CD4-positive, alpha-beta T cell treated with Interleukin-1 beta for 1 hour (primary cell): ENCODE measurements around the gene IBTK.
"Not testable (repeated sequence)": the region's sequence is repeated elsewhere in the genome, so short reads cannot be mapped to it uniquely, and the experiment has no call there.

ENCODE experiments used
- DNase-seq, 2 donors: peaks; one replicate each; pipeline ENCODE4 v3.0.0-alpha.2; 2020 to 2022

Gene IBTK

GRCh38 chr6:82245376-82245775 is 2.2 kb downstream of the IBTK start:
- no peak for DNase-seq

GRCh38 chr6:82243884-82244283 is 3.7 kb downstream of the IBTK start:
- DNase-seq, result no peak

DNA sequence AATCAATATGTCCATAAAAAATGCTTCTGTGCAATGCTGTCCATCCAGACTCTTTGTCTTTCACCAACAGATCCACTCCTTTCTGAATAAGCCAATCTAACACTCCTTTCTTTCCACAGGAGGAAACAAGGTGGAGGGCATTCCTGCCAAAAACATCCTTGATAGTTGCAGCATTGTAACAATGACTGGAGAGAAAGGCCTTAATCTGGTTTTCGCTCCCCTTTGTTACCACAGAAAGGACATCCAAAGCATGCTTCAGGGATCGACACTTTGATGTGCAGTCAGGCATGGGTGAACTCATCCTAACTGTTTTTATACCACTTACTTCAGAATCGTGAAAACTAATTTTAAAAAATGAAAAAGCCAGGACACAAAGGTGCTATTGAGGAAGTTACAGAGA is 7.4 kb downstream of the IBTK start:
- no peak for DNase-seq

- no peak for DNase-seq
Measured at GRCh38 chr6:82239597-82239996, 7.9 kb downstream of the IBTK start.

DNA sequence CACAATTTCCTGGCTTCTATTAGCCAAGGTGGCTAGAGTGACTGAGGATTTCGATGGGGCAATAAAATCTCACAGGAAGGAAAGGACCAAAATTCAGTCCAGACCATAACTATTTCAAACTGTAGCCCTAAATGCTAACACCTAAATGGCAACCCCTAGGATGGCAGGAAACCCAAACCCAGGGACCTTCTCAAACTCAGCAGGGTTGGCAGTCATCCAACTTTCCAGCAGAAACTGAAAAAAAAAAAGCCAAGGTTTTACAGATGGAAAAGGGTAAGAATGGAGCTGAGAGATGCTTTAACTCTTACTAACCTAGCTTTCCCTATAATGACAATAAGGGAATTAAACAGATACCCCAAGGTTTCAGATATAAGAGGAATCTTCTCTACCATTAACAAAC is 10.5 kb downstream of the IBTK start:
- no peak for DNase-seq

DNA sequence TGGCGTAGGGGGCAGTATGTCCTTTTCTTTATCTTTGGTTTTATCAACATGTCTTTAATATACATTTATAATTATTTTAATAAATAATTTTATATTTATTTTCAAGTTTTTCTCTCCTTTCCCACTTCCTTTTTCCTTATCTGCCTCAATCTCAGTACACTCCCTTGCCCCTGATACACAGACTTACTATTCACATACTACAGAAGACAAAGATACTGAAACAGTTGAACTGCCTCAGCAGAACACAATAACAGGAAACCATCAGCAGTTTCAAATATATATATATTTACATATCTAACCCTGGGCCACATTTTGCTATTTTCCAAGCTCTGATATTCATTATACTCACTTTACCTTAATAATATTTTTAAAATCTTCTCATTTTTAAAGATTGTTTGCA is 19.8 kb downstream of the IBTK start:
- no peak for DNase-seq

DNA sequence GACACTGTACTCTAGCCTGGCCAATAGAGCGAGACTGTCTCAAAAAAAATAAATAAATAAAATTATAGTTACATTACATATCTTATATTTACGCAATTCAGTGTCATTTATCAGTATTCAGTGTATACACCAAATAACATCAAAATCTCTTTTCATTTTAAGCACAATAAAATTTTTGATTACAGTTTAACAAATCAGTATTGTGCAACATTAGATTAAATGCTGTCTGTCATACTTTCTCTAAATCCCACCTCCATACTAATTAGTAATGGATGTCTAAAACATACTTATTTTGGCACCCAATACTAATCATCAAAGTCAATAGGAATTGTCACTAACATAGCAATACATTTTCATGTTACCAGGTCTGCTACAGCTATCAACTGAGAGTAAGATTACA is 27.4 kb downstream of the IBTK start:
- DNase-seq, result no peak

- DNase-seq, result no peak
Measured at GRCh38 chr6:82217018-82217586, 30.4 kb downstream of the IBTK start.

DNA sequence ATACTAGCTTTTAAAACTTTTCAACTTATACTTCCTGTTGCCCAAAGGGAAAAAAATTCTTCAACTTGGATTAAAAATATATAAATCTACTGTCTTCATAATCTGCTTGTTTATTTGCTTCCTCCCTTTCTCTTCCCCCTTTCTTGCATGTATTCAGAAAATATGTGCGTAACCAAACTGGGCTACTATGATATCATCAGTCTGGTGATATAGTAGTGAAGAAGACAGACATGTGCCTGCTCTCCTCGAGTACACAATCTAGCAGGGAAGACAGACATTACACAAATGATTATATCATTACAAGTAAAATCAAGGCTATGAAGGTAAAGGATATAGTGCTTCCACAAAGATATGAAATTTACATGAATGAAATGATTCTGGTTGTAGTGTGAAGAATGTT is 31.0 kb downstream of the IBTK start:
- DNase-seq, result no peak

- DNase-seq, result no peak
Measured at GRCh38 chr6:82211326-82211725, 36.2 kb downstream of the IBTK start.

DNA sequence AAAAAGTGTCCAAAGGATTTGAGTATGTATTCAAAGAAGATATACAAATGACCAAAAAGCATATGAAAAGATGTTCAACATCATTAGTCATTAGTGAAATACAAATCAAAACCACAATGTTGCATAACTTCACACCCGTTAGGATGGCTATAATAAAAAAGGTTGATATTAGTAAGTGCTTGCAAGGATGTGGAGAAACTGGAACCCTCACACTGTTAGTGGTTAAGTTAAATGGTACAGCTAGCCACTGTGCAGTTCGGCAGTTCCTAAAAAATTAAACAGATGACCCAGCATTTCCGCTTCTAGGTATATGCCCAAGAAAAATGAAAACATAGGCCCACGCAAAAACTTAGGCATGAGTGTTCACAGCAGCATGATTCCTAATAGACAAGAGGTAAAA is 38.6 kb downstream of the IBTK start:
- no peak for DNase-seq

DNA sequence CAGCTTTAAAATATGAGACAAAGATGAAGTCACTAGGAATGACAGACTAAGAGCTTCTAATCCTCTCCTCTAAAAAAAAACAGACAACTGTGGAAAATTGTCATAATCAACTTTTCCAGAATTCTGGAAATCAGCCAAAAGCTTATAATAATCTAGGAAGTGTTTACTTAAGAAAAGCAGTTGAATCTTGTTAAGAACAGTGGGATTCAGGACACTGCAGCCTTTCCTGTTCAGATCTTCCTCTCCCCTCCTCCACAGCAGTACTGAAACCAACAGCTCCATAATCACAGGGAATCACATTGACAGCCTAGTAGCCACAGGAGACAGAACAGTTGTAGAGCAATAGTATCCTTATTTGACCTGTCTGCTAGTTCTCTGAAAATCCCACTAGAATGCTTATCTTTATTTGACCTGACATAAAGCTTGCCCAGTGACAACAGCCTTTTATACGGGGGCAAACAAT is 41.6 kb downstream of the IBTK start:
- DNase-seq, result no peak

DNA sequence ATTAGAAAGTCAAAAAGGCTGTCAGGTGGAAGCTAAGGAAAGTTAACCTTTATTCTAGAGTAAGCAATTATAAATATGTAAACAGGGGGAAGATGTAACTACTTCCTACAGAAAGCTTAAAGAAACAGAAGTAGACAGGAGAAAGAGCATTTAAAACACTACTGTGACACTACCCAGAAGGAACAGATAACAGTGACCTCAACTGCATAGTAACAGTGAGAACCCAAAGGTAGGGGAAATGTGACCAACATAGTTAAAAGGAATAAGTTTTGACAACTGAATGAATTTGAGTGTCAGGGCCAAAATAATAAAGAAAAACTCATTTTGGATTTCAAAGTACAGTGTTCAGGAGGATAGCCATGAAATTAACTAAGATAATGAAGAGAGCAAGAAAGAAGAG is 43.5 kb downstream of the IBTK start:
- DNase-seq, result no peak

DNA sequence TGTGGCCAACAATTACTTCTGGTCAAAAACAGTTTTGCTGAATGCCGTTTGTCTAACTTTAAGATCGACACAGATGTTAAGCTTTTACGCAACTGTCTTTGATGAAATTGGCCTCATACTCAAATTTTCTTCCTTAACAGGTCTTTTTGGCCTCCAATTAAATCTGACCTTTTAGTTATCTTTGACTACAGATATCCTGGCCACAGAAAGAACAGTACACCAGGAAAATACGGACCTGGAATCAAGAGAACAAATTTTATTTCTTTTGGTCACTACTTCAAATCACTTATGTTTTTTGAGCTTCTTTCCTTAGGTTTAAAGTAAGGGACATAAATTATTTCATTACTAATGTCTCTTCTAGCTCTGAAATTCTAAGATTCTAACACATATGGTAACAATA is 49.8 kb downstream of the IBTK start:
- no peak for DNase-seq

- not testable (repeated sequence) for DNase-seq
Measured at GRCh38 chr6:82197245-82197644, 50.3 kb downstream of the IBTK start.

GRCh38 chr6:82196161-82196560 is 51.4 kb downstream of the IBTK start:
- DNase-seq, result no peak

GRCh38 chr6:82195619-82196018 is 51.9 kb downstream of the IBTK start:
- no peak for DNase-seq

DNA sequence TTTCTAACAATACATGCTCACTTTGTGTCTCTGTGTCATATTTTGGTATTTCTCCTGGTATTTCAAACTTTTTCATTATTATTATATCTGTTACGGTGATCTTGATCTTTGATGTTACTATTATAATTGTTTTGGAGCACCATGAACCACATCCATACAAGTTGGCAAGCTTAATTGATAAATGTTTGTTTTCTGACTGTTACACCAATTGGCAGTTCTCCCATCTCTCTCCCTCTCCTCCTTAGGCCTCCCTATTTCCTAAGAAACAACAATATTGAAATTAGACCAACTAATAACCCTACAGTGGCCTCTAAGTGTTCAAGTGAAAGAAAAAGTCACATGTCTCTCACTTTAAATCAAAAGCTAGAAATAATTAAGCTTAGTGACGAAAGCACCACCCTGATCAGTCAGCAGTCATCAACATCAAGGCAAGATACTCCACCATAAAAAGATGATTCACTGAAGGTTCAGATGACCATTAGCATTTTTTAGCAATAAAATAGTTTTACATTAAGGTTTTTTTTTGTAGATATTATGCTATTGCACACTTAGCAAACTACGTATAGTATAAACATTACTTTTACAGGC is 61.5 kb downstream of the IBTK start:
- DNase-seq, result no peak

- DNase-seq, result no peak
Measured at GRCh38 chr6:82183642-82184282, 63.8 kb downstream of the IBTK start.

DNA sequence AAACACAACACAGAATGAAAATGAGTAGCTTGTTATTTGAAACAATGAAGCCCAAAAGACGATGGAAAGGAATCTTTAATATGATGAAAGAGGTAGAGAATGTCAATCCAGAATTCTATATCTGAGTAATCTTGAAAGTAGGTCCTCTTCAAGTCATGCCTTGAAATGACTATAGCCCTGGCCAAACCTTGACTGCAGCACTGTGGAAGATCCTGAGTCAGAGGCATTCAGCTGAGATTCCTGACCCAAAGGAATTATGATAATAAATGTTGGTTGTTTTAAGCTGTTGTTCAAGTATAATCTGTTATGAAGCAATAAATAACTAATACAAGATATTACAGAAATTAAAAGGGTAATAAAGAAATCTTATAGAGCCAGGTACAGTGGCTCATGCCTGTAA is 64.8 kb downstream of the IBTK start:
- DNase-seq, result no peak

GRCh38 chr6:82179415-82179814 is 68.1 kb downstream of the IBTK start:
- no peak for DNase-seq

GRCh38 chr6:82178759-82179112 is 68.8 kb downstream of the IBTK start:
- no peak for DNase-seq

DNA sequence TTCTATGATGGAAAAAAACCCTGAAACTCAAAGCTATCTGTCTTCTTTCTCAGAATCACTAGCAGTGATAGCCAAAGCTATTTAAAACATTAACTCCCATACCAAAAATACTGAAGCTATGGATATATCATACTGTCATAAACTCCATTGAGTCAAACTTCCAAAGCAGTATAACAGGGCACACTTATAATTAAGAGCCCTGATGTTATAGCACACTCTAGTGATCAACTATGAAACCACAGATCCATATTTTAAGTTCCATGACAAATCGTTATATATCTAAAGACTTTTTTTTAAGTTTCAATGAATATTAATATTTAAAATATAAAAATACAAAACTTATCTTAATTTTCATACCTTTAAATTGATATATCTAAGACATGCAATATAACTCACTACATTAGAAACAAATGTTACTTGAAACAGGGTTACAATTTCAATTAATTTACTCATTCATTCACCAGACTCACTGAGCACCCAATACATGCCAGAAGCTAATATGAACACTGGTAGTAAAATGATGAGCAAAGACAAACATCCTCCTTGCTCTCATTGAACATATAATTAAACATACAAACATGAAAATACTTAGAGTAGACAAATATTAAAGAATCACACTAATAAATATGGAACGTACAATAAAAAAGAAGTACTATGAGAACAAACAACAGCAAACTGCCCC is 69.3 kb downstream of the IBTK start:
- no peak for DNase-seq

DNA sequence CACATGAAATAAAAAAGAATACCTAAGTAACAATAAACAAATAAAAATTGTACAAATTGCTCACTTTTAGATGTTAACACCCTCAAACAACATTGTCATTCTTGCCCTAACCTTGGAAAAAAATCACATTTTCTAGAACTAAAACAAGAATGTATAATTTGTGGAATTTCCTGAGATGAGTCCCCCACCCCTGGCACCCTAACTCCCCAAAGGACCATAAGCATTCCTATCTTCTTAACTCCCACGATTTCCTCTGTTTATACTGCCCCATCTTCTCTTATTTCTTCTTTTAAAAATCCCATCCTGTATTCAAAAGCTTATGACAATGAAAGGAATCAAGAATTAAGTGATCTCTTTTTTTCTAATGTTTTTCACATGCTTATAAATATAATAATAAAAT is 70.9 kb downstream of the IBTK start:
- DNase-seq, result no peak
